ENCODE measurements around the gene THUMPD1. TPM values are rescaled to one million over a fixed set of nuclear protein-coding genes. Genes with fewer than 3 reads are reported as not detected.

Gene THUMPD1
- total RNA-seq, 4 donors from 2014 or later = 59.6 to 120 (median 91.8) TPM

GRCh38 chr16:20743591-20743990 lies 2.0 kb upstream of the THUMPD1 start:
- Histone ChIP-seq H3K27me3 (no peaks in the 10 kb centered on the region), H3K9me3 (peaks cover 0 to 10% (median 0%) of the 10 kb centered on the region in 3 donors), H3K4me3 (no peak overlapping the region), H3K27ac (no peak overlapping the region), H3K4me1 (peaks cover 0 to 23% (median 10%) of the 10 kb centered on the region in 3 donors), H3K36me3 (peaks cover 0 to 11% of the 10 kb centered on the region in 2 donors)
- TF ChIP-seq POLR2AphosphoS5 (IDR thresholded peaks at IDR 0.05) (no peak), POLR2A (IDR thresholded peaks at IDR 0.05) (no peak), EP300 (IDR thresholded peaks at IDR 0.05) (no peak)
- no peak for ATAC-seq

GRCh38 chr16:20740901-20741521 lies 607 bp downstream of the THUMPD1 start:
- 0 to 2% methylated on average over 9 to 20 of the region's 36 CpGs for WGBS, 2 donors (ENCODE audit: low coverage in 1 of 2)
- Histone ChIP-seq H3K27me3 (no peaks in the 10 kb centered on the region), H3K4me1 (peaks cover 0 to 34% (median 10%) of the 10 kb centered on the region in 3 donors), H3K27ac (peak overlapping the region; percentile 74 to 98 (median 95)), H3K9me3 (no peaks in the 10 kb centered on the region), H3K4me3 (peak overlapping the region; percentile 55 to 85), H3K36me3 (peaks cover 3 to 37% of the 10 kb centered on the region in 2 donors)
- peak; percentile 92 for ATAC-seq
- no peak for TF ChIP-seq CTCF (IDR thresholded peaks at IDR 0.05)
- peak in 1 of 2 donors; percentile 2 for TF ChIP-seq POLR2A (IDR thresholded peaks at IDR 0.05)
- no peak for TF ChIP-seq EP300 (IDR thresholded peaks at IDR 0.05)
- peak; percentile 87 for TF ChIP-seq POLR2AphosphoS5 (IDR thresholded peaks at IDR 0.05)

GRCh38 chr16:20740007-20740883 lies 1.4 kb downstream of the THUMPD1 start:
- Histone ChIP-seq H3K36me3 (peaks cover 9 to 45% of the 10 kb centered on the region in 2 donors), H3K9me3 (no peaks in the 10 kb centered on the region), H3K4me3 (peak overlapping the region; percentile 55 to 85), H3K4me1 (peaks cover 5 to 41% (median 10%) of the 10 kb centered on the region in 3 donors), H3K27ac (peak overlapping the region; percentile 74 to 98 (median 95)), H3K27me3 (no peaks in the 10 kb centered on the region)
- 33 to 34% methylated on average over 8 to 11 of the region's 11 CpGs for WGBS, 2 donors (ENCODE audit: low coverage in 1 of 2)
- TF ChIP-seq POLR2A (IDR thresholded peaks at IDR 0.05) = no peak
- peak in 3 of 4 experiments; percentile 10 to 30 (median 16) for TF ChIP-seq CTCF (IDR thresholded peaks at IDR 0.05)
- no peak for TF ChIP-seq EP300 (IDR thresholded peaks at IDR 0.05)
- ATAC-seq = no peak

- Histone ChIP-seq H3K4me3 (no peak overlapping the region), H3K36me3 (peaks cover 9 to 58% of the 10 kb centered on the region in 2 donors), H3K27ac (peak overlapping the region in 1 of 4 donors; percentile 4), H3K4me1 (peaks cover 5 to 46% (median 10%) of the 10 kb centered on the region in 3 donors), H3K27me3 (no peaks in the 10 kb centered on the region), H3K9me3 (no peaks in the 10 kb centered on the region)
- 82 to 88% methylated on average over 1 of the region's 1 CpG for WGBS, 2 donors (ENCODE audit: low coverage in 1 of 2)
- ATAC-seq = no peak
- TF ChIP-seq EP300 (IDR thresholded peaks at IDR 0.05) (no peak), CTCF (IDR thresholded peaks at IDR 0.05) (no peak), POLR2AphosphoS5 (IDR thresholded peaks at IDR 0.05) (no peak), POLR2A (IDR thresholded peaks at IDR 0.05) (no peak)
Measured at GRCh38 chr16:20735490-20735889, 6.1 kb downstream of the THUMPD1 start.

GRCh38 chr16:20734782-20735181 lies 6.8 kb downstream of the THUMPD1 start:
- H3K9me3 ChIP-seq = no peaks in the 10 kb centered on the region
- ATAC-seq = no peak
- H3K4me1 ChIP-seq = peaks cover 4 to 39% (median 5%) of the 10 kb centered on the region in 3 donors
- no peak overlapping the region for H3K4me3 ChIP-seq
- H3K27me3 ChIP-seq = no peaks in the 10 kb centered on the region
- H3K36me3 ChIP-seq = peaks cover 9 to 57% of the 10 kb centered on the region in 2 donors
- 26 to 42% methylated on average over 3 of the region's 3 CpGs for WGBS, 2 donors (ENCODE audit: low coverage in 1 of 2)
- H3K27ac ChIP-seq = peak overlapping the region in 3 of 4 donors; percentile 19 to 33 (median 30)
- TF ChIP-seq POLR2AphosphoS5 (IDR thresholded peaks at IDR 0.05) = no peak
- no peak for TF ChIP-seq CTCF (IDR thresholded peaks at IDR 0.05)
- no peak for TF ChIP-seq POLR2A (IDR thresholded peaks at IDR 0.05)
- no peak for TF ChIP-seq EP300 (IDR thresholded peaks at IDR 0.05)
